Stimulated activated naive CD8-positive, alpha-beta T cell treated with anti-CD3 and anti-CD28 coated beads, Interleukin-15, Interleukin-2, amounts not matched to agents 100 ng/mL and 50 ng/mL, for 24 hours (primary cell): Measurements from ENCODE around the gene CC2D1A.

Experiments used
- H3K27ac Mint-ChIP-seq: one replicate; pipeline ENCODE4 v1.8.0; 2021; ENCODE audit warnings: mild to moderate bottlenecking, mixed read lengths
- H3K27me3 Mint-ChIP-seq: one replicate; pipeline ENCODE4 v1.8.0; 2021; ENCODE audit warnings: mixed read lengths
- H3K36me3 Mint-ChIP-seq: one replicate; pipeline ENCODE4 v1.8.0; 2021; ENCODE audit warnings: low read depth, mixed read lengths
- H3K4me1 Mint-ChIP-seq: one replicate; pipeline ENCODE4 v1.8.0; 2021; ENCODE audit warnings: low read depth, mixed read lengths
- H3K4me3 Mint-ChIP-seq: one replicate; pipeline ENCODE4 v1.8.0; 2021; ENCODE audit warnings: mild to moderate bottlenecking, mixed read lengths
- H3K9me3 Mint-ChIP-seq: one replicate; pipeline ENCODE4 v1.8.0; 2021; ENCODE audit warnings: mixed read lengths

CC2D1A gene

GRCh38 chr19:13978351-13979243 lies 72.6 kb downstream of the CC2D1A start:
- no peaks in the 10 kb centered on the region for H3K27me3 Mint-ChIP-seq
- H3K9me3 Mint-ChIP-seq: no peaks in the 10 kb centered on the region
- peak overlapping the region; percentile 20 for H3K4me3 Mint-ChIP-seq
- no peak overlapping the region for H3K27ac Mint-ChIP-seq
- H3K4me1 Mint-ChIP-seq: peaks cover 14% of the 10 kb centered on the region
- H3K36me3 Mint-ChIP-seq: peaks cover 6% of the 10 kb centered on the region

- no peak overlapping the region for H3K27ac Mint-ChIP-seq
- no peaks in the 10 kb centered on the region for H3K27me3 Mint-ChIP-seq
- peaks cover 11% of the 10 kb centered on the region for H3K4me1 Mint-ChIP-seq
- peaks cover 4% of the 10 kb centered on the region for H3K36me3 Mint-ChIP-seq
- H3K4me3 Mint-ChIP-seq: peak overlapping the region; percentile 20
- no peaks in the 10 kb centered on the region for H3K9me3 Mint-ChIP-seq
Observed at GRCh38 chr19:13979244-13979615, 73.2 kb downstream of the CC2D1A start.

- H3K9me3 Mint-ChIP-seq: no peaks in the 10 kb centered on the region
- H3K27me3 Mint-ChIP-seq: no peaks in the 10 kb centered on the region
- no peak overlapping the region for H3K27ac Mint-ChIP-seq
- peak overlapping the region; percentile 20 for H3K4me3 Mint-ChIP-seq
- no peaks in the 10 kb centered on the region for H3K36me3 Mint-ChIP-seq
- H3K4me1 Mint-ChIP-seq: peaks cover 15% of the 10 kb centered on the region
Observed at GRCh38 chr19:13979686-13980085, 73.7 kb downstream of the CC2D1A start.

- H3K9me3 Mint-ChIP-seq: no peaks in the 10 kb centered on the region
- H3K27me3 Mint-ChIP-seq: no peaks in the 10 kb centered on the region
- H3K4me1 Mint-ChIP-seq: peaks cover 21% of the 10 kb centered on the region
- no peaks in the 10 kb centered on the region for H3K36me3 Mint-ChIP-seq
- no peak overlapping the region for H3K4me3 Mint-ChIP-seq
- H3K27ac Mint-ChIP-seq: no peak overlapping the region
Observed at GRCh38 chr19:13980340-13980739, 74.3 kb downstream of the CC2D1A start.
